NCI-H187 treated with DMSO at 0.1 percent for 48 hours (cell line): ENCODE measurements around the gene RNF144A.
A peak's percentile ranks its signal among the peaks of the same experiment; 100 is the strongest.

Experiments used
- DNase-seq: peaks from one replicate; lab custom pipeline; 2025; lab: John Stamatoyannopoulos, UW

RNF144A gene

DNA sequence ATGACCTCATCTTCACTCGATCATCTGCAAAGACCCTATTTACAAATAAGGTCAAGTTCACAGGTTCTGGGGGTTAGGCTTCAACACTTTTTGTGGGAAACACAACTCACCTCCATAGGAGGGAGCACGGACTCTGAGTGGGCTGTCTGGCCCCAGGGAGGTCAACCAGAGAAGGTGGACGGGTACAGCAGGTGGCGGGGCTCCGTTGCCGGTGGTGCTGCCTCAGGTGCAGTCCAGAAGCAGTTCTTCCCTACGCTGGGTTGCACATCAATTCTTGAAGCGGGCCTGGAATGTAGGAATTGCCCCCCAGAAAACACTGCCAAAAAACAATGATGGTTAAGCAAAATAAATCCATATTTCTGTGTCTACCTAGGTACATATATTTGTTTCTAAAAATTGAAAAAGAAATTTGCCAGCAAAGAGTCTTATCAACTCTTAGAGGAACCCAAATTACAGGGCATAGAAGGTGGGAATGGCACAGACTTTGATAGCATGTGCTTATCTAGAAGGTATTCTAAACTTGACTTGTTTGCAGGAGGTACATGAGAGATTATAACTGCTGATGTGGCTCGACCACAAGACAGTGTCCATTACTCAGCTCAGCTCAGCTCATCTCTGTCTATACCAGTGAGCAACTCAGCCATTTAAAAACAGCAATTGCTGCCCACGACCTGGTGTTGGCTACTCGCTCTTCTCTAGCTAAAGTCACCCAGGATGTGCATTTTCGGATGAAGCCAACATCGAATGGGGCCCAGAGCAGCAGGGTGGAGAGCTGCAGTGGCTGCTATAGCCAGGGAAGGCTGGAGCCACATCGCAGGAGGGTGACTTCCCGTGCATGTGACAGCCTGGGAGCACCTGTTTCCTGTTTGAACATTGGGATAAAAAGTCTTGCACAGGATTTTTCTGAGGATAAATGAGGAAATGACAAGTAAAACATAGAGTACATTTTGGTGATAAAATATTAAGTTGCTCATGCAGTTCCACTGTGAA, 128.7 kb downstream of the RNF144A start:
- DNase-seq = no peak

DNA sequence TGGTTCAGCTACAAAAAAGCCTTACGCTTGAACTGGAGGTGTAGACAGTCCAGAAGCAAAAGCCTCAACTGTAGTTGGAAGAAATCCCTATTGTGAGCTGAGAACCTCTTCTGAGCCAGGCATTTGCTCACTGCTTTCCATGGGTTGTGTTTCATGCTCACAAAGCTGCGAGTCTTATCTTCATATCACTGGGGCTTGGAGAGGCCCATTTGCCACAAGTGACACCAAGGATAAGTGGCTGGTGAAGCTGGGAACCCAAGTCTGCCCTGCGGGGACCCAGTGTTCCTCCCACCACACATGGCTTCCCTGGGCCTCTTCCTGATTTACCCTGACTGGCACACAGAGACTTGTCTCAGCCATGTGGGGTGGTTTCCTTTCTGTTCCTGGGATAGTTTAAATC, 130.4 kb downstream of the RNF144A start:
- DNase-seq = no peak

DNA sequence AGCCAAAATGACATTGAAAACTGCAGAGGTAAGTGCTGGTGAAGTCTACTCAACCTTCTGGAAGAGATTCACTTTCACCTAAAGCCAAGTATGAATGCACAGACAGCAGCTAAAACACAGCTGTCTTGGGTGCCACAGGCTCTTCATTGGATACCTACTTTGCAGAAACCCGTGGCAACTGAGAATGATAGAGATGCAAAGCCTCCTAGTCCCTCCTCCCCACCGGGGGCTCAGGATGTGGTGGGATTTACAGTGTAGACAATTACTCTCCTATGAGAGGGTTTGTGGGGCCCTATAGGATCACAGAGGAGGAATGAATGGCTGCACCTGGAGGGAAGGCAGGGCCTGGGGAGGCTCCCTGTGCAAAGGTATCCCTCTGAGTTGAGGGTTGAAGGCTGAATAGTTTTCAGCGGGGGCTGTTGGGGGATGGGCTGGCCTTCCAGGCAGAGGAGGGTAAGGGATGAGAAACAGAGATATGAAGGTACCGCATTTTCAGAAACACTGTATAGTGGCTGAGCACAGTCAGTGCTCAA, 131.6 kb downstream of the RNF144A start:
- no peak for DNase-seq

DNA sequence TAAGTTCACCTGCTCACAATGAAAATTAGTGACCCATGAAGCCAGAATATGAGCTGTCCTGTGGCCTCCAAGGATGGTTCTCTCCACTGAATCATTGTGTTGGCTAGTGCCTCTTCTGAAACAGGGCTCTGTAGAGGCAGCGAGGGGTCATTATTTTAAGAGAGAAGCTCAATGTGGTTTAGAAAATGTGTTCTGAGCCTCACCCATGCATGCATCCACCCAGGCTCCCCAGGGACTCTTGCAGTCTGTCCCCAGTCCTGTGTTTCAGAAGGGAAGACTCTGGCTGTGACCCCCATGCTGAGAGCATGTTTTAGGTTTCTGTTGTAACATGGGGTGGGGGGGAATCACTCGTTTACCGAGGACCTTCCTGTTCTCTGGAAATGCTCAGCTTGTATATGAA, 135.2 kb downstream of the RNF144A start:
- DNase-seq = no peak

DNA sequence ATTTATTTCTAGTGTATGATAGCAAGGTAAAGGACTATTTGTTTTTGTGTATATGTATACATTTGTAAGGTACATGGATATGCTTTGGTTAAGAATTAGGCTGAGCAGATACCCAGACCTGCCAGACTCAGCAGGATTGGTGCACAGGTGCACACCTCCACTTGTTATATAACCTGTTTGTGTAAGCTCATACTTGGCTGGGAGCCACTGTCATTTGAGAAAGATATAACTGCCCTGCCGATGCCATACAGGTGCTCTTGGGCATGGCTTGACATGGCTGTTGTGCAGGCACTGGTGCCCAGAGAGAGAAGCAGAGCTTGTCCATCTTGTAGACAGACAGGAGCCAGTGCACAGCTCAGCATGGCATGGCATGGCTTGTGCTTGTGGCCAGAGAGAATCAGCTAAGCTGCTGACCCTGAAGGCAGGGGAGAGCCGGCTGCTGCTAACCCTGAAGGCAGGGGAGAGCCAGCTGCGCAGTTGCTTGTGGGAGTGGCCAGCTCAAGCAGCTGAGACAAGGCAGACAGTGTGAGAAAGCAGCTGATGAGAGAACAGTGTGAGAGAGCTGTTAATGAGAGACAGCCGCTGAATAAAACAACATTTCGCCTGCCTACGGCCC, 136.5 kb downstream of the RNF144A start:
- DNase-seq = peak; percentile 84

- peak; percentile 60 for DNase-seq
These were observed 140.7 kb downstream of the RNF144A start for GRCh38 chr2:7057865-7058400.

DNA sequence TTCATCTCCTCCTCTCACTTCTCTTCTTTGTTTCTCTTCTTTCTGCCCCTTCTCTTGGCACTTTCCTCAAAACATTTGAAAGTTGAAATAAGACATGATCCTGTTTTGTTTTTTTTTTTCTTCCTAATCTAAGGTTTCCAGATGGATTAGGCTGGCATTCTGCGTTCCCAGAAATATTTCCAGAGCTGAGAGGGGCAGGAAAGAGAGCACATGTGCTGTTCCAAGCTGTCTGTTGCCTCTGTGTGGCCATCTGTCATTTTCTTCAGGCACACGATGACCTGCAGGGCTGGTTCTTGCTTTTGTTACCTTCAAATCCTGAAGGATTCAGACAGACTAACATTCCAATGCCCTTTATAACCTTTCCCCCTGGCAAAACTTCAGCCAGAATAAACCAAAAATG, 142.9 kb downstream of the RNF144A start:
- DNase-seq = no peak

GRCh38 chr2:7060631-7061449, 143.6 kb downstream of the RNF144A start:
- DNase-seq = no peak

GRCh38 chr2:7061450-7061789, 144.2 kb downstream of the RNF144A start:
- DNase-seq = no peak

- DNase-seq = no peak
These were observed 144.7 kb downstream of the RNF144A start for GRCh38 chr2:7061921-7062320.

GRCh38 chr2:7063789-7064188, 146.6 kb downstream of the RNF144A start:
- DNase-seq = no peak

DNA sequence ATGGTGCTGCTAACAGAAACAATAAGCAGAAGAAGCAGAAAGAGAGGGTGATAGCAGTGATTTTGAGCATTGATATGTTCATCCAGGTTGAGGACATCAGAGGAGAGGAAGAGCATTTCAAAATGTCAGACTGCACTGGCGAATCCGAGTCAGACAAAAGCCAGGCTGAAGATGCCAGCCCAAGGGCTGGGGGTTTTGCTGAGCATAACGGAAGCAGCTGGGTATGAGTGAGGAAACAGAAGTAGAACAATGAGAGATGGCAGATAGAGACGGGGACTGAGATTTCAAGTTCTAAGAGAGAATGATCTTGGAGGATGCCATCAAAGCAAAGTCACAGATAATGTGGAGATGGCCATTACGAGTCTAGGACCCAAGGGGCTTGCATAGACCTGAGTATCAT, 151.2 kb downstream of the RNF144A start:
- DNase-seq = no peak

DNA sequence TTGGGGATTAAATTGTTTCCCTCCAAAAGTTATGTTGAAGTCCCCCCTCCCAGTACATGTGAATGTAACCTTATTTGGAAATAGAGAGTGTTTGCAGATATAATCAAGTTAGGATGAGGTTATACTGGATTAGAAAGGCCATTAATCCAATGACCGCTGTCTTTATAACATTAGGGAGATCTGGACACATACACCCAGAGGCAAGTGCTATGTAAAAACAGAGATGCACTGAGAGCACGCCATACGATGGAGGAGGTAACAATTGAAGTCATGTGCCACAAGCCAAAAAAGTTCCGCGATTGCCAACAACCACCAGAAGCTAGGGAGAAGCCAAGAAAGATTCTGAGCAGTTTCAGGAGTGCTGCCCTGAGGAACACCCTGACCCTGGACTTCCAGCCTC, 153.3 kb downstream of the RNF144A start:
- no peak for DNase-seq

DNA sequence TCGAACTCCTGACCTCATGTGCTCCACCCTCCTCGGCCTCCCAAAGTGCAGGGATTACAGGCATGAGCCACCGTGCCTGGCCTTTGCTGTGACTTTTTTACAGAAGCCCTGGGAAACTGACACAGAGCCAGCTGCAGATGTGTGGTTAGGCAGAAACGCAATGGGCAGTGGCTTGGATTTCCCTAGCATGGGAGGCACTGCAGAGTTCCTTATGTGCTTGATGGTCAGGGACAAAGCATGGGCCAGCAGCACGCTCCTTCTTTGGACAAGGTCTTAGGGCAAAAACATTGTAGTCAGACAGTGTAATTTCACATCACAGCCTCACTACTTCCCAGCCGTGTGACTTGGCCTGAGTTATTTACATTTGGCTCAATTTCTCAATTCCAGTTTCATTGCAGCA, 153.9 kb downstream of the RNF144A start:
- no peak for DNase-seq

GRCh38 chr2:7071916-7072556, 154.8 kb downstream of the RNF144A start:
- no peak for DNase-seq

GRCh38 chr2:7073901-7074300, 156.7 kb downstream of the RNF144A start:
- DNase-seq = no peak

GRCh38 chr2:7075834-7076233, 158.6 kb downstream of the RNF144A start:
- no peak for DNase-seq

- DNase-seq = no peak
These were observed 160.6 kb downstream of the RNF144A start for GRCh38 chr2:7077660-7078267.

GRCh38 chr2:7083580-7084509, 166.6 kb downstream of the RNF144A start:
- no peak for DNase-seq

DNA sequence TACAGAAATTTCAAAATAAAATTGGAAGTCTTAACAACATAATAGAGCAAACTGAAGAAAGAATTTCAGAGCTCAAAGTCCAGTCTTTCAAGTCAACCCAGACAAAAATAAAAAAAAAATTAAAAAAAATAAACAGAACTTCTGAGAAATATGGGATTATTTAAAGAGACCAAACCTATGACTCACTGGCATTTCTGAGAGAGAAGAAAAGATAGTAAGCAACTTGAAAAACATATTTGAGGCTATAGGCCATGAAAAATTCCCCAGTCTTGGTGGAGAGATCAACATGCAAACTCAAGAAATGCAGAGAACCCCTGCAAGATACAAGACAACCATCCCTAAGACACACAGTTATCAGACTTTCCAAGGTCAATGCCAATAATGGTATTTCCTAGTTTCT, 167.4 kb downstream of the RNF144A start:
- no peak for DNase-seq
